T-helper 9 cell (primary cell): ENCODE data around the gene EXT2.

Experiments used
- DNase-seq: peaks from one replicate; pipeline ENCODE4 v3.0.0-alpha.2; 2020

Gene EXT2

GRCh38 chr11:44208976-44209603 lies 113.6 kb downstream of the EXT2 start:
- DNase-seq, result no peak

GRCh38 chr11:44212128-44212527 lies 116.7 kb downstream of the EXT2 start:
- DNase-seq, result no peak

GRCh38 chr11:44213148-44213547 lies 117.7 kb downstream of the EXT2 start:
- no peak for DNase-seq

GRCh38 chr11:44217432-44217831 lies 122.0 kb downstream of the EXT2 start:
- DNase-seq, result no peak

GRCh38 chr11:44219830-44220796 lies 124.6 kb downstream of the EXT2 start:
- DNase-seq, result no peak

- no peak for DNase-seq
These were observed 126.0 kb downstream of the EXT2 start for GRCh38 chr11:44221456-44221855.

- DNase-seq, result no peak
These were observed 126.5 kb downstream of the EXT2 start for GRCh38 chr11:44221992-44222391.

- DNase-seq, result no peak
These were observed 127.8 kb downstream of the EXT2 start for GRCh38 chr11:44223238-44223637.

GRCh38 chr11:44224867-44225501 lies 129.5 kb downstream of the EXT2 start:
- DNase-seq, result no peak

GRCh38 chr11:44226490-44226889 lies 131.0 kb downstream of the EXT2 start:
- DNase-seq, result no peak

GRCh38 chr11:44226945-44227344 lies 131.5 kb downstream of the EXT2 start:
- no peak for DNase-seq

- DNase-seq, result no peak
These were observed 132.9 kb downstream of the EXT2 start for GRCh38 chr11:44228379-44228778.

GRCh38 chr11:44229098-44229497 lies 133.6 kb downstream of the EXT2 start:
- DNase-seq, result no peak

GRCh38 chr11:44229624-44230023 lies 134.1 kb downstream of the EXT2 start:
- DNase-seq, result no peak

- DNase-seq, result no peak
These were observed 140.3 kb downstream of the EXT2 start for GRCh38 chr11:44235765-44236201.

GRCh38 chr11:44236296-44236695 lies 140.8 kb downstream of the EXT2 start:
- no peak for DNase-seq

GRCh38 chr11:44237156-44237555 lies 141.7 kb downstream of the EXT2 start:
- no peak for DNase-seq

GRCh38 chr11:44241851-44242250 lies 146.4 kb downstream of the EXT2 start:
- DNase-seq, result no peak

- no peak for DNase-seq
These were observed 147.6 kb downstream of the EXT2 start for GRCh38 chr11:44243086-44243485.

- no peak for DNase-seq
These were observed 148.3 kb downstream of the EXT2 start for GRCh38 chr11:44243595-44244343.

GRCh38 chr11:44244639-44245310 lies 149.3 kb downstream of the EXT2 start:
- DNase-seq, result no peak

GRCh38 chr11:44246726-44247125 lies 151.2 kb downstream of the EXT2 start:
- DNase-seq, result no peak
